ENCODE measurements around the gene SKP1. TPM values are rescaled to one million over a fixed set of nuclear protein-coding genes. Genes with fewer than 3 reads are reported as not detected.
"Not testable (repeated sequence)": the region's sequence is repeated elsewhere in the genome, so short reads cannot be mapped to it uniquely, and the experiment has no call there.

SKP1 gene
- total RNA-seq, 2 donors from 2014 or later: 357 to 427 TPM

DNA sequence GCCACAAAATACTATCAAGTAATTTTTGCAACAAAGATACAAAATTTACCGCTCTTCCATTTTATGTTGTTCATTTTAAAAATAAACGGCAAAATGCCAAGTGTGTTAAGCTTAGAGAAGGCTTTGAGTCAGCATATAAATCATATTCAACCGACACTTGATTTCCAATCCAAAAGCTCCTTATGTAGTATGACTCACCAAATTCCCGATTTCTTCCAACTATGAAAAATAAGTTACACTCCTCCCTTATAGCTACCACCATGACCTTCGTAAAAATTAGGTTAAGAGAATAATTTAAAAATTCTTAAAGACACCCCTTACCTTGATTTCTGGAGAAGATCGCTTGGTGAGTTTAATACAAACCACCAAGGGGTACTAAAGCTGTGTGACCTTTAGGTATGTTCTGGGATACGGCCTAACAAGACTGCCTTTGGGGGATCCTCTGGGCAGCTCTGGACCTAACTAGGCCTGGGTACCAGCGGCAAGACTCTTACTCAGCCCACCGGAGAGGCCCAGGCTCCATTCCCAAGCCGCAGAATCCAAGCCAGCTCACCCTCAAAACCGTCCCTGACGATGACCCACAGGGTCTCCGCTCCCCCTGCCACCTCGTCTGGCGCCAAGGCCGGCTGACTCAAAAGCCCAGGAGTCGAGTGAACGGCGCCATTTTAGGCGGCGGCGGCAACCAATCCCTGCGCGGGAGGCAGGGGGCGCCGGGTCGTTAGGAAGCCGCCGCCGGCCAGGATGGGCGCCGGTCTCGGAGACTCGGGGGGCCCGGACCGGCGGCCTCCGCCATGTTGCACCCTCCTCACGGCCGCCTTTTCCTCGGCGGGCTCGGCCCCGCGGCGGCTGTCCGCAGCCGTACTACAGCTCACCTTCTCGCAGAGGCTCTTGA lies 48.4 kb upstream of the SKP1 start:
- H3K27ac ChIP-seq (ENCODE audit: low read depth, low read length): peak overlapping the region; percentile 99

DNA sequence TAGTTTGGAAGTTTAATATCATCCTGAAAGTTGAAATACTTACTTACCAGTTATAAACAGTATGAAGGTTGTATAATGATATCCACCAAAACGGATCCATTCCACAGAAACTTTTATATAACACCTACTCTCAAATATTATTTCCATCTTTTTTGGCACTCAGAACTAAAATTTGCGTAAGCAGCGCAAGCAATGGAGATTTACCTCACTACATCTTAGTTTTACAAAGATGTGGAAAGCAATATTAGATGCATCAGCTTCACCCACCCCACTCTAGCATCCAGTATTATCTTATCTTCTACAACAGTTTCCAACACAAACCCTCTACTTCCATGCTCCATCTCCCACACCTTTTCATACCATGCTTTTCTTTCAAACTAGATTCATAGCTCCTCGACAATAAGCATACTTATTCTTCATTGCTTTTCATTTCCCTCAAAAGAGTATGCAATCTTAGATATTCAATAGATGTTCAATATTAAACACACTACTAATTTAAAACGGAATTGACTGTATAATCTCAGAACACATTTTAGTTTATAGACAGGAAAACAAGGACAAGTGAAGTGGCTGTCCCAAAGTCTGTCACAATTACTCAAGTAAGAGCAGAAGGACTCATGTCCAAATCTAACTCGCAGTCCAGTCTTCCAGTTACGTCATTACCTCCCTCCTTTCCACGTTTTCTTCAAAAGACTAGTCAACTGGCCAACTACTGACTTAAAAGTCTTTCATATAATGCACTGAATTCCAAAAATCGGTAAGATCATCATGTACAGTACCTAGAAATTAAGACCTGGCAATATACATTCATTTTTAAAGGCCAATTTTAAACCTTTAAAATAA lies 46.9 kb upstream of the SKP1 start:
- TF ChIP-seq, protein P1, sequence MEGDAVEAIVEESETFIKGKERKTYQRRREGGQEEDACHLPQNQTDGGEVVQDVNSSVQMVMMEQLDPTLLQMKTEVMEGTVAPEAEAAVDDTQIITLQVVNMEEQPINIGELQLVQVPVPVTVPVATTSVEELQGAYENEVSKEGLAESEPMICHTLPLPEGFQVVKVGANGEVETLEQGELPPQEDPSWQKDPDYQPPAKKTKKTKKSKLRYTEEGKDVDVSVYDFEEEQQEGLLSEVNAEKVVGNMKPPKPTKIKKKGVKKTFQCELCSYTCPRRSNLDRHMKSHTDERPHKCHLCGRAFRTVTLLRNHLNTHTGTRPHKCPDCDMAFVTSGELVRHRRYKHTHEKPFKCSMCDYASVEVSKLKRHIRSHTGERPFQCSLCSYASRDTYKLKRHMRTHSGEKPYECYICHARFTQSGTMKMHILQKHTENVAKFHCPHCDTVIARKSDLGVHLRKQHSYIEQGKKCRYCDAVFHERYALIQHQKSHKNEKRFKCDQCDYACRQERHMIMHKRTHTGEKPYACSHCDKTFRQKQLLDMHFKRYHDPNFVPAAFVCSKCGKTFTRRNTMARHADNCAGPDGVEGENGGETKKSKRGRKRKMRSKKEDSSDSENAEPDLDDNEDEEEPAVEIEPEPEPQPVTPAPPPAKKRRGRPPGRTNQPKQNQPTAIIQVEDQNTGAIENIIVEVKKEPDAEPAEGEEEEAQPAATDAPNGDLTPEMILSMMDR (conservative IDR thresholded peaks at IDR 0.05): no peak
- no peaks in the 10 kb centered on the region for H3K27me3 ChIP-seq (ENCODE audit: control insufficient read depth, insufficient read depth, low read length, poor library complexity, severe bottlenecking)
- peak overlapping the region; percentile 99 for H3K4me3 ChIP-seq (ENCODE audit: low read length)
- H3K4me1 Mint-ChIP-seq: peaks cover 51% of the 10 kb centered on the region
- H3K36me3 ChIP-seq (ENCODE audit: control insufficient read depth, insufficient read depth, low read length): peaks cover 30% of the 10 kb centered on the region
- no peaks in the 10 kb centered on the region for H3K9me3 Mint-ChIP-seq
- peaks cover 3% of the 10 kb centered on the region for H3K27me3 Mint-ChIP-seq (ENCODE audit: insufficient read depth)
- no peak overlapping the region for H3K27ac ChIP-seq (ENCODE audit: low read depth, low read length)
- DNase-seq: no peak
- peak overlapping the region; percentile 99 for H3K9ac ChIP-seq (ENCODE audit: extremely low read depth, low read length, poor library complexity, severe bottlenecking)
- WGBS, 2 experiments (ENCODE audit: insufficient coverage in 1 of 2, insufficient read length in 1 of 2): 50 to 56% methylated on average over 8 to 9 of the region's 9 CpGs
- peak overlapping the region; percentile 24 for H3K27ac Mint-ChIP-seq
- peak overlapping the region; percentile 96 for H3K4me3 Mint-ChIP-seq
- H3K9me3 ChIP-seq (ENCODE audit: control insufficient read depth, low read length): no peaks in the 10 kb centered on the region
- no peaks in the 10 kb centered on the region for H3K4me1 ChIP-seq (ENCODE audit: control insufficient read depth, insufficient read depth, low read length)
- peaks cover 27% of the 10 kb centered on the region for H3K36me3 Mint-ChIP-seq (ENCODE audit: low read depth)

More for the DNA sequence above, 48.4 kb upstream of the SKP1 start:
- 0% methylated on average over 8 to 49 of the region's 49 CpGs for WGBS, 2 experiments (ENCODE audit: insufficient coverage in 1 of 2, insufficient read length in 1 of 2)
- peaks cover 25% of the 10 kb centered on the region for H3K36me3 Mint-ChIP-seq (ENCODE audit: low read depth)
- TF ChIP-seq, protein P1 (conservative IDR thresholded peaks at IDR 0.05): peak; percentile 46
- peak overlapping the region; percentile 96 for H3K4me3 Mint-ChIP-seq
- H3K9me3 ChIP-seq (ENCODE audit: control insufficient read depth, low read length): no peaks in the 10 kb centered on the region
- H3K27me3 ChIP-seq (ENCODE audit: control insufficient read depth, insufficient read depth, low read length, poor library complexity, severe bottlenecking): no peaks in the 10 kb centered on the region
- no peaks in the 10 kb centered on the region for H3K4me1 ChIP-seq (ENCODE audit: control insufficient read depth, insufficient read depth, low read length)
- peak; percentile 90 for DNase-seq
- peaks cover 40% of the 10 kb centered on the region for H3K4me1 Mint-ChIP-seq
- peak overlapping the region; percentile 99 for H3K4me3 ChIP-seq (ENCODE audit: low read length)
- no peaks in the 10 kb centered on the region for H3K9me3 Mint-ChIP-seq
- H3K36me3 ChIP-seq (ENCODE audit: control insufficient read depth, insufficient read depth, low read length): peaks cover 30% of the 10 kb centered on the region
- H3K9ac ChIP-seq (ENCODE audit: extremely low read depth, low read length, poor library complexity, severe bottlenecking): peak overlapping the region; percentile 99
- H3K27me3 Mint-ChIP-seq (ENCODE audit: insufficient read depth): peaks cover 3% of the 10 kb centered on the region
- peak overlapping the region; percentile 99 for H3K27ac Mint-ChIP-seq

DNA sequence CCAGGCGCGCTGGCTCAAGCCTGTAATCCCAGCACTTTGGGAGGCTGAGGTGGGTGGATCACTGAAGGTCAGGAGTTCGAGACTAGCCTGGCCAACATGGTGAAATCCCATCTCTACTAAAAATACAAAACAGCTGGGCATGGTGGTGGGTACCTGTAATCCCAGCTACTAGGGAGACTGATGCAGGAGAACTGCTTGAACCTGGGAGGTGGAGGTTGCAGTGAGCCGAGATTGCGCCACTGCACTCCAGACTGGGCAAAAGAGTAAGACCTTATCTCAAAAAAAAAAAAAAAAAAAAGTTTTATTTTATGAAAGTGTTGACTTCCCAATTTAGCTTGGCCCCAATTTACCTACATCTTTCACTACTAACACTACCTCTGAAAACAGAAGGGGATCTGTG lies 44.9 kb upstream of the SKP1 start:
- H3K36me3 ChIP-seq (ENCODE audit: control insufficient read depth, insufficient read depth, low read length): peaks cover 40% of the 10 kb centered on the region
- H3K9me3 ChIP-seq (ENCODE audit: control insufficient read depth, low read length); H3K27me3 ChIP-seq (ENCODE audit: control insufficient read depth, insufficient read depth, low read length, poor library complexity, severe bottlenecking); H3K4me3 ChIP-seq (ENCODE audit: low read length); H3K4me3 Mint-ChIP-seq; H3K9ac ChIP-seq (ENCODE audit: extremely low read depth, low read length, poor library complexity, severe bottlenecking); H3K27ac ChIP-seq (ENCODE audit: low read depth, low read length); H3K4me1 ChIP-seq (ENCODE audit: control insufficient read depth, insufficient read depth, low read length); H3K9me3 Mint-ChIP-seq; DNase-seq; H3K27me3 Mint-ChIP-seq (ENCODE audit: insufficient read depth); H3K27ac Mint-ChIP-seq: not testable (repeated sequence)
- WGBS, 2 experiments (ENCODE audit: insufficient coverage in 1 of 2, insufficient read length in 1 of 2): 95% methylated on average over 4 of the region's 5 CpGs; no CpG with 5 or more reads in 1 of the 2 experiments
- Mint-ChIP-seq H3K4me1 (peaks cover 41% of the 10 kb centered on the region), H3K36me3 (ENCODE audit: low read depth) (peaks cover 36% of the 10 kb centered on the region)
